OCI-LY7 (cell line): ENCODE data around the gene IGFBP6.

Source experiments
- EZH2phosphoT487 ChIP-seq: fragments of 200-600 bp; sonication (generic); IDR thresholded peaks from 2 replicates; pipeline ENCODE4 v1.6.1; 2018; ENCODE audit warnings: low read depth, borderline replicate concordance, mild to moderate bottlenecking, mixed run types, antibody characterized with exemption, low read length, moderate library complexity, mixed read lengths
- TF ChIP-seq, protein P1 (sequence below): fragments of 200-600 bp; sonication (generic); conservative IDR thresholded peaks from 2 replicates; pipeline ENCODE4 v1.5.1; 2014; ENCODE audit warnings: mild to moderate bottlenecking, antibody characterized with exemption, low read length, moderate library complexity, mixed read lengths

DNA sequence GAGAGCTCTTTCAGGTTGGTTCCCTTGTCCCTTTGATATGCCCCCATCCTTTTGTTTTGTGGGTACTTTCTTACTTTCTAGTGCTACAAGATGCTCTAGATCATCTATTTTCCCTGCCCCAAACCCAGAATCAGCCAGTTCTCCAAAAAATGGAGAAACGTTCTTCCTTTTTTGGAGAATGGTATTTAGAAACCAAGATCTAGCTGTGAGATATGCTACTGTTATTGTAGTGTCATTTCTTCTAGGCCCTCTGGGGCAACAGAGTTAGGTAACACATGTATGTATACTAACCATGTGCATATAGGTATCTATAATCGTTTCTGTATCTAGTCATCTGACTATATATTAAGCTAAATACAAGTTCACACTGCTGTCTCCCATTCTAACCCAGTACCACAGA lies 6.9 kb upstream of the IGFBP6 start:
- TF ChIP-seq, protein P1, sequence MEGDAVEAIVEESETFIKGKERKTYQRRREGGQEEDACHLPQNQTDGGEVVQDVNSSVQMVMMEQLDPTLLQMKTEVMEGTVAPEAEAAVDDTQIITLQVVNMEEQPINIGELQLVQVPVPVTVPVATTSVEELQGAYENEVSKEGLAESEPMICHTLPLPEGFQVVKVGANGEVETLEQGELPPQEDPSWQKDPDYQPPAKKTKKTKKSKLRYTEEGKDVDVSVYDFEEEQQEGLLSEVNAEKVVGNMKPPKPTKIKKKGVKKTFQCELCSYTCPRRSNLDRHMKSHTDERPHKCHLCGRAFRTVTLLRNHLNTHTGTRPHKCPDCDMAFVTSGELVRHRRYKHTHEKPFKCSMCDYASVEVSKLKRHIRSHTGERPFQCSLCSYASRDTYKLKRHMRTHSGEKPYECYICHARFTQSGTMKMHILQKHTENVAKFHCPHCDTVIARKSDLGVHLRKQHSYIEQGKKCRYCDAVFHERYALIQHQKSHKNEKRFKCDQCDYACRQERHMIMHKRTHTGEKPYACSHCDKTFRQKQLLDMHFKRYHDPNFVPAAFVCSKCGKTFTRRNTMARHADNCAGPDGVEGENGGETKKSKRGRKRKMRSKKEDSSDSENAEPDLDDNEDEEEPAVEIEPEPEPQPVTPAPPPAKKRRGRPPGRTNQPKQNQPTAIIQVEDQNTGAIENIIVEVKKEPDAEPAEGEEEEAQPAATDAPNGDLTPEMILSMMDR, result no peak
- no peak for TF ChIP-seq EZH2phosphoT487
